ENCODE measurements around the gene LDB3.

LDB3 gene

DNA sequence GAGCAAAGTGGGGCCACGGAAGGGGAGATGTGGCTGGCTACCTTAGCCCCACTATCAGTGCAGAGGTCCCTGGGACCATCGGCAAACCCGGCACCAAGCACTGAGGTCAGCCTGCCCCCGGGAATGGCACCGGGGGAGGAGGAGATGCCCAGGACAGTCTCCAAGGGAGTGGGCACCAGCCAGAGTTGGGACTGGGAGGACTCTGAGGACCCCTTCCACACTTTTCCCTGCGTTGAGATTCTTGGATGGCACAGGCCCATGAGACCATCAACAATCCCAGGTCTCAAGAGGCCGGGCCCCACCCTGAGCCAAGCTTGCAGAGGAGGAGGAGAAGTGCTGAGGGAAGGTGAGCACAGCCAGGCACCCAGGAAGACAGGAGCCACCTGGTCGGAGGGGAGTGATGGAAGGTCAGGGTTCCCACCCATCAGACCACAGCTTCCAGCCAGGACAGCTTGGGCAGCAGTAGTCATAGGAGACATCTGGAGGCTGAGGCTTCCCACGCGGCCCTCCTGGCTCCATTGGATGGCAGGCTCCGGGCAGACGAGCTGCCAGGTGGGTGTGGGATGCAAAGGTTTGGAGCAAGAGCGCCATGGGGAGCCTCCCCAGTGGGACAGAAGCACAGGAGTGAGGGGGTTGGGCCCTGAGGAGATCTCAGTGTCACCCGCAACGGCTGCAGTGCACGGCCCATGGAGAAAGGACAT lies 16.5 kb upstream of the LDB3 start:
- DNase-seq: no peak

DNA sequence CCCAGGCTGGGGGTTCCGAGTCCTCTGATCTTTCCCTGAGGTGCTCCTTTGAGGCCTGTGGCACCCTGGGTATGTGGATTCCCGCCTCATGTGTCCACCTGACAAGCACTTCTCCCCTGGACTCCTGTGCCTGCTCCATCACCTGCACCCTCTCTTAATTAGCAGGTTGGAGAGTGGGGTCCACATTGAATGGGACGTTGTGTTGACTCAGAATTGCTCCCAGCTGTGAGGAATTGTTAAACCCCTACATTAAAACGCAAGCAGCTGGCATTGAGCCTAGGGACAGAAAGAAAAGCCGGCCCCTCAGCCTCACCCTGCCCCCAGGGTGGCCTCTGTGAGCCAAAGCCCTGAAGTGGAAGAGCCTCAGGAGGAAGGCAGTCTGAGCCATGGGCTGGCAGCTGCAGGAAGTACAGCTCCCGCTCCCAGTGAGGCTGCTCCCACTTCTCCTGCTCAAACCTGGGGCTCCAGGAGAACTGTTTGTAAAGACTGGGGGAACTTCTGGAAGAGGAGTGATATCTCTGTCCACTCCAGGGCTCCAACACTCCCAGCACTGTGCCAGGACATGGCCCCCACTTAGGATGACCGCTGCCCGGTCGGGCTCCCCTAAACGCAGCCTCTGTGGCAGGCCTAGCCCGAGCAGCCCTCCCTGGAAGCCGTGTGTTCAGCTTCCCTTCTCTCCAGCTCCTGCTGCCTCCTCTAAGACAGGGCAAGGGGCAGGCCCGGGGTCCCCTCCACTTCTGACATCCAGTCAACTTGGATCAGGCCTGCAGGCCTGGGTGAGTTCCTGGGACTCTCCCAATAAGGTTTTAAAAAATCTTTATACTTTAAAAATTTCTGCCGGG lies 15.7 kb upstream of the LDB3 start:
- no peak for DNase-seq

DNA sequence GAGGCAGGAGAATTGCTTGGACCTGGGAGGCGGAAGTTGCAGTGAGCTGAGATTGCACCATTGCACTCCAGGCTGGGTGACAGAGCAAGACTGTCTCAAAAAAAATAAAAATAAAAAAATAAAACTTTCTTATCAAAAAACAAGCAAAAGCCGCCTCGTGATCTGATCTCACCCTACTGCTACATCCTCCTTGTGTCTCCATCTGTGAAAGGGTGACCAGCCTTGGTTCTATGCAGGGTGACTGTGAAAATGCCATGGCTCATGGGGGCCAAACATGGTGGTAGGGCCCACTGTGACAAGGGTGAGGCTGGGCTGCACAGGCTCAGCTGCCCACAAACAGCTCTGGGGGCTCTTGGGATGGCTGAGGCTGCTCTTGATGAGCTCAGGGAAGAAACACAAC lies 14.9 kb upstream of the LDB3 start:
- no peak for DNase-seq

DNA sequence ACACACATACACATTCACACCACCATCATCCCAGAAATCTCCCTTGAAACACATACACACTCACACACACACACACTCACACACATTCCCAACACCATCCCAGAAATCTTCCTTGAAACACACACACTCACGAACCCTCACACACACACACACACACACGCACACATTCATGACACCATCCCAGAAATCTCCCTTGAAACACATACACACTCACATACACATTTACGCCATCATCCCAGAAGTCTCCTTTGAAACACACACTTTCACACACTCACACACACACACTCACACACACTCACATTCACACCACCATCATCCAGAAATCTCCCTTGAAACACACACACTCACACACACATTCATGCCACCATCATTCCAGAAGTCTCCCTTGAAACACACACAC lies 14.3 kb upstream of the LDB3 start:
- DNase-seq: no peak

DNA sequence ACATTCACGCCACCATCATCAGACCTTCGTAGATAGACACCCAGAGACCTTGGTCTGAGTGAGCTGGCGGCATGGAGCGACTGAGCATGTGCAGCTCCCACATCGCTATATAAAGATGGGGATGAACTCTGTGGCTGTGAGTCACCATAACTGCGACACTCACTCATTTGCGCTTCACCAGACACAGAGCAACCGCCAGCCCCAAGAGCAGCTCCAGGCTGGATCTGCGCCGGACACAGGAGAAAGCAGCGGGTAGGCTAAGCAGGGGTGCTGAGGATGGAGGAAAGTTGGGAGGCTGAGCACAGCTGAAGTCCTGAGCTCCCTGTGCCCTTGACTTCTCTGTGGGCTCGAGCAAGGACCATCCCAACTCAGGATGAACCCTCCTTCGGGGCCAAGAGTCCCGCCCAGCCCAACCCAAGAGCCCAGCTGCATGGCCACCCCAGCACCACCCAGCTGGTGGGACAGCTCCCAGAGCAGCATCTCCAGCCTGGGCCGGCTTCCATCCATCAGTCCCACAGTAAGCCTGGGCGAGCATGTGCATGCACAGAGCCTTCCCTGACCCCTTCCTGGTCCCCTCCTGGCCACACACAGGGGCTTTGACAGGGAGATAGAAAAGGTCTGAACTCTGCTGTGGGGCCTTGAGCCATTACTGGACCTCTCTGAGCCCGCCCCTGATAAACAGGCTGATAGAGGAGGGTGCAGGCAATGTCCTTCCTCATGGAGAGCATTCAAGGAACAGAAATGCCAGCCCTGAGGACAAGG lies 13.7 kb upstream of the LDB3 start, which contains the start of gene OPN4:
OPN4 (plus strand) TSS at position 137 of the 762 bp plus-strand sequence; CDS start at position 374, 237 bp downstream.
- no peak for DNase-seq

DNA sequence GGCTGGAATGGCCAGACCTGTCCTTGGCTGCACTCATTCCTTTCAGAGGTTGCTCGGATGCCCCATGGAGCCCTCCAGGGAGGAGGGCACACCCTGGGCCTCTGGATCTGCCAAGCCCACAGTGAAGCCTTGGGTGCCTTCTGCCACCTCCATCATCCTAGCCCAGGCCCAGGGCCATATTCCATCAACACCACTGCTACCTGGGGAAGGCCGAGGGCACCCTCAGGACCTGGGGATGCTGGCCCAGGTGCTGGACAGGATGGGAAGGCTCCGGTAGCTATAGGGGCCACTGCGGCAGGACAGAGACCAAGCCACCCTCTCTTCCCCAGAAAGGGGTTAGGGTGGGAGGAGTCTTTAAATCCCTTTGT lies 13.2 kb upstream of the LDB3 start:
- DNase-seq: no peak

DNA sequence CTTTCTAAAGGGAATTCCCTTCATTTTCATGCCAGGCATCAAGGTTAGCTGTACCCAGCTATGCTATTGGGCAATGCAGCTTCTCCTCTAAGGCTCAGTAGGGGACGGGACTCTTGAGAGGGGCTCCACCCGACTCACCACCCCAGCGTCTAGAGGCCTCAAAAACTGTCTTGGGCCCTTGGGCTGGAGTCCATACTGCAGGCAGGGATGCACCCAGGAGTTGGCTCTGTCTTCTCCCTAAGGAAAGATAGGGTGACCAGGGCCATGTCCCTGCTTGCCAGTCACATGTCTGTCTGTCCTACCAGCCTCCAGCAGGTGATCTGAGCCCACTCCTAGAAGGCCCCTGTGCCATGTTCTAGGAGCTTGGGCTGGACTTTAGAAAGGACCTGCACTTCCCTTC lies 12.7 kb upstream of the LDB3 start:
- no peak for DNase-seq

DNA sequence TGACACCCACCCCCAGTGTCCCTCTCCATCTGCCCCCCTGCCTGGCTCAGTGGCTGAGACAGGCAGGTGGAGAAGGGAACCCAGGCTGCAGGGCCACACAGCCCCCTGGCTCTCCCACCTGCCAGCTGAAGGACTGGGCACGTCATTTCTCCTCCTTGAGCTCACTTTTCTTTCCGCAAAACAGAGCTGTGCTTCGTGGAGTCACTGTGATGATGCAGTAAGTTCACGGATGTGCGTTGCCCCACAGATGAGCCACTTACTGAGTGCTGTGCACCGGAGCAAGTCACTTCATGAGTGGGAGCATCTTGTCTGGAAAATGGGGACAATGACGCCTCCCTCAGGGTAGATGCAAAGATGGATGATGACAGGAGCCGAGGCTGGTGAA lies 11.3 kb upstream of the LDB3 start:
- DNase-seq: no peak

DNA sequence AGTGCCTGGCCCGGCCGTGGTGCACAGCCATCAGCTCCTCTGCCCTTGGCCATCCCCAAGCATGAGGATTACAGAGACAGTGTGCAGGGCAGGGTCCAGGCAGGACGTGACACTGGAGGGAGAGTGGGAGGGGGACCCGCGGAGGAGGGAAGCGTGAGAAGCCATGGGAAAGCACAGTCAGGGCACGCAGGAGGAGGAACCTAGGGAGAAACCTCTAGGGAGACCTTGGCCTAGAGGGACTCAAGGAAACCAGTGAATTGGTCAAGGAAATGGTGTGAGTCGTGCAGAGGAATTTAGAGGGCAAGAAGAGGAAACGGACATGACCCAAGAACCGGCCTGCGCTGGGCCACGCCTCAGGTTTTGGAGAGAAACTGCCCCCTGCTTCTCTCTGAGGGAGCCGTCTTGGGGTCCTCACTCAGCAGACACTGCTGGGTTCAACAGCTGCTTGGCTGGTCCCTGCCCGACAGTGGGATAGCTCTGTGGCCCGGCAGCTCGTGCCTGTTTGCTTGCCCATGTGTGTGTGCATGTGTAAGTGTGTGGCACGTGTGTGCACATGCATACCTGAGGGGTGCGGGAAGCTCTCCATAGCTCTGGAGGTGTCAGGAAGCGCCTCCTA lies 10.8 kb upstream of the LDB3 start:
- no peak for DNase-seq

DNA sequence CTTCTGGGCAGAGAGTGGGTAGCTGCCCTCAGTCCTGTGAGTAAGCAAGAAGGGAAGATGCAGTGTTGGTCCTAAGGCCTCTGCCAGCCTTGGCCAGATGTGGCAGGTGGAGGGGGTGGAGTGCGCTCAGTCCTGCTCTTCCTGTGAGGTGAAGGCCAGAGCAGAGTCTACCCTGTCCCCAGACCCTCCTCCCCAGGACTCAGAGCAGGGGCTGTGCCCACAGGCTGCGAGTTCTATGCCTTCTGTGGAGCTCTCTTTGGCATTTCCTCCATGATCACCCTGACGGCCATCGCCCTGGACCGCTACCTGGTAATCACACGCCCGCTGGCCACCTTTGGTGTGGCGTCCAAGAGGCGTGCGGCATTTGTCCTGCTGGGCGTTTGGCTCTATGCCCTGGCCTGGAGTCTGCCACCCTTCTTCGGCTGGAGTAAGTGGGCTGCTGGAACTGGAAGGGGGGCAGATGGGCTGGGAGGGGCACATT lies 10.0 kb upstream of the LDB3 start:
- no peak for DNase-seq

DNA sequence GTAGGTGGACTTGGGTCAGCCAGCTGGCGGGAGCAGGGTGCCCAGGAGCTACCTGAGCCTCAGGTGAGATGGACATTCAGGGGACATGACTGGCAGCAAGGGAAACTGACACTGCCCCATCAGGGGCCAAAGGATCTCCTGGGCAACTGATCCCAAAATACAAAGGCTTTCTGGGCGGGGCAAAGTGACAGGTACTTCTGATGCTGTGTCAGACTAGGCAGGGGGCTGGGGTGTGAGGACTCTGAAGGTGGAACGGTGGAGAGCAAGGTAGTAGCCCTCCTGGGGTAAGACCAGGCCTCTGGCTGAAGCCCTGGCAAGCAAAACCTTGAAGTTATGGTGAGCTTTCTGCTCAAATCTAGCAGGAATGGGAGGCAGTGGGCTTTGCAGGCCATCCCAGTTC lies 9.6 kb upstream of the LDB3 start:
- DNase-seq: no peak

DNA sequence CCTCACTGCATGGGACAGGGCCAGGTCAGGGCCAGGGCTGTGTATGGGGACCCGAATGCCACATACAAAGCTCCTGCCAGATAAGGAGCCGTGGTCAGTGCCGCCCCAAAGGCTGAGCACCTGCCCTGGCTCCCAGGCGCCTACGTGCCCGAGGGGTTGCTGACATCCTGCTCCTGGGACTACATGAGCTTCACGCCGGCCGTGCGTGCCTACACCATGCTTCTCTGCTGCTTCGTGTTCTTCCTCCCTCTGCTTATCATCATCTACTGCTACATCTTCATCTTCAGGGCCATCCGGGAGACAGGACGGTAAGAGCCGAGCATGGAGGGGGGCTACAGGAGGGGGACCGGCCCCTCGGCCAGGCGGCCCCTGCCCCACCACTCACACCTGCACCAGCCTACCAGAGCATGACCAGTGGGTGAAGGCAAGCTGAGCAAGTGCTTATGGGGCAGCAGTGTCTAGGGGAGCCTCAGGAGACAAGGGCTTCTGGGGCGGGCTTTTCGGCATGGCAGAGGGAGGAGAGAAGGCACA lies 9.1 kb upstream of the LDB3 start:
- no peak for DNase-seq

DNA sequence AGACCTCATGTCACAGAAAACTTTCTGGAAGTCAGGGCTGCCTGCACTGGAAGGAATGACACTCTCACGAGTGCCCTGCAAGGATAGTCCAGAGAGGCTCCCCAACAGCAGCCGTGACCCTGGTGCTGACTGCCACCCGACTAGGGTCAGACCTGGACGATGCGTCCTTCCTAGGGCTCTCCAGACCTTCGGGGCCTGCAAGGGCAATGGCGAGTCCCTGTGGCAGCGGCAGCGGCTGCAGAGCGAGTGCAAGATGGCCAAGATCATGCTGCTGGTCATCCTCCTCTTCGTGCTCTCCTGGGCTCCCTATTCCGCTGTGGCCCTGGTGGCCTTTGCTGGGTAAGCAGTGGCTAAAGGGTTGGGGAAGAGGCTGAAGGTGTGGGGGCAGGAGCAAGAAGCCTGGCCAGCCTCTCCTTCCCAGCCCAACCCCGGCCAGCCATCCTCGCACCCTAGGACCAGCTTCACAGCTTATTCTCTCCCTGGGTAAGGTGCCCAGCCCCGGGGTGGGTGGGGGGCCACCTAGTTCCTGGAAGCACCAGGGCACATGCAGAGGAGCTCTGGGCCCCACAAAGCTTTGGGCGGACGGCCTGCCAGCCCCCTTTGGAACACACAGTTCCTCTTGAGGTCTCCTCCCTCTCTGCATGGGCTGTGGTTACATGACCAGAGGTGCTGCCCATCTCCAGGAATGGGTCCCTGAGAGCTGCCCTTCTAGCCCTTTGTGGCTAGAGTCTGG lies 8.4 kb upstream of the LDB3 start:
- DNase-seq: no peak

DNA sequence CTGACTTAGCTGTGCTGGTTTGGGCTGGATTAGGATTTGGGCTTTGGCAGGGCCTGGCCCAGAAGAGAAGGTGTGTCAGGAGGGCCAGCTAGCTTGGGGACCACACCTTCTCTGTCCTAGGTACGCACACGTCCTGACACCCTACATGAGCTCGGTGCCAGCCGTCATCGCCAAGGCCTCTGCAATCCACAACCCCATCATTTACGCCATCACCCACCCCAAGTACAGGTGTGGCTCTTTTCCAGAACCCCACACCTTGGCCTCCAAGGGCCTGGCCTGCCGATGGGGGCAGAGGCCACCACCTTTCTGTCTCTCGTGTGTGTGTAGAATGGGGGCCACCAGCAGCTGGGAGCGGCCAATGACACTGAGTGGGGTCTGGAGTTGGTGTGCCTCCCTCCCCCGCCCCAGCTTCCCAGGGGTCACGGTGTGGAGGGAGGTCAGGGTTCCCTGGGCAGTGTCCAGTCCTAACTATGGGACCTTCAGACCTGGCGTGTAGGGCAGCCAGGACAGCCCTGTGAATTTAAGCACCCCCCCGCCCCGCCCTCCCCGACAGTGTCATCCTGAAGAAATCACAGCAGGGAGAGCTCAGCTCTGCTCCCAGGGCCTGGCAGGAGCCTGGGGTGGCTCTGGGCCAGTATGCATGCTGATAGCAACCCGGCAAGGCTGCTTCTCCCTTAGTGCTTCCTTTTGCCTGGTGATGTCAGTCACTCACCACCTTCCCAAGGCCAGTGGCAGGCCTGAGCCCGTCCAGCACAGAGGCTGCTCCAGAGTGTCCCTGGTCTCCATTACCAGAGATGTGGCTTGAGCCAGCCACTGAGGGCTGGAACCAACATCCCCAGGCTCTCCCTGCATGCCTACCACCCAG lies 6.9 kb upstream of the LDB3 start:
- DNase-seq: peak; percentile 57

DNA sequence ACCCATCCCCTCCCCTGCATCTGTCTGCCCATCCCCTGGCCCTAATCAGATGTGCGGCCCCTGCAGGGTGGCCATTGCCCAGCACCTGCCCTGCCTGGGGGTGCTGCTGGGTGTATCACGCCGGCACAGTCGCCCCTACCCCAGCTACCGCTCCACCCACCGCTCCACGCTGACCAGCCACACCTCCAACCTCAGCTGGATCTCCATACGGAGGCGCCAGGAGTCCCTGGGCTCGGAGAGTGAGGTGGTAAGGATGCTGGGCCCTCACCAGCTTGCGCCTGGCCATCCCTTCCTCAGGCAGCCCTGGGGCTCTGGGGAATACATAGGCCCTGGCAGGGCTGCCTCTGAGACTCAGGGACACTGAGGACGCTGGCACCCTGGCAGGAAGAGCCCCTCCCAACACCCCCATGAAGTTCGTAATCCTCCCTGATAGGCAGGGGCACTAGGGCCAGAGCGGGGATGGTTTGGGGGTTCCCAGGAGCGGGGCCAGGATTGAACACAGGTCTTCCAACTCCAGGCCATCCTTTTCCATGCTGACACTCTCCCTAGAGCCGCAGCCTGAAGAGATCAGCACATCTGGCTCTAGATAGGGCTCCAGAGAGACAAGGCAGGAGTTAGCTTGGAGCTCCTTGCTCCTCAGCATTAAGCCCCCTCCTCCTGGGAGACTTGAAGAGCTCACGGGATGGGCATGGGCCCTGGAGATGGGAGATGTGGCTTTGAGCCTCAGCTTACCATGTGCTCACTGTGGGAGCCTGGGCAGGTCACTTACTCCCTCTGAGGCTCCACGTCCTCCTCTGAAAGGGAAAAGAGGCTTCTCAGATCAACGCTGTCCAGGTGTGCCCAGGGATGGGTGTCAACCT lies 5.9 kb upstream of the LDB3 start:
- DNase-seq: no peak

DNA sequence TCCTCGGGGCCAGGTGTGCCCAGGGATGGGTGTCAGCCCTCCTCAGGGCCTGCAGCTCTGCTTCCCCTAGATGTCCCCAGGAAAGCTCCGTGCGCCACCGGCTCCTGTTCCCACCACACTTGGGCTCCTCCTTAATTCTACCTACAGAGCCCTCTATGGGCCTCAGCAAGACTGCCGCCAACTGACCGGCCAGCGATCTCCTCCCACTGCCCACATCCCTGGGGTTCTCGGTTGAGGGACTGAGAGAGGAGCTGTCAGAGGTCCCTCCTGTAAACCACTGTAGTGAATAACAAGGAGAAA lies 5.3 kb upstream of the LDB3 start:
- no peak for DNase-seq

DNA sequence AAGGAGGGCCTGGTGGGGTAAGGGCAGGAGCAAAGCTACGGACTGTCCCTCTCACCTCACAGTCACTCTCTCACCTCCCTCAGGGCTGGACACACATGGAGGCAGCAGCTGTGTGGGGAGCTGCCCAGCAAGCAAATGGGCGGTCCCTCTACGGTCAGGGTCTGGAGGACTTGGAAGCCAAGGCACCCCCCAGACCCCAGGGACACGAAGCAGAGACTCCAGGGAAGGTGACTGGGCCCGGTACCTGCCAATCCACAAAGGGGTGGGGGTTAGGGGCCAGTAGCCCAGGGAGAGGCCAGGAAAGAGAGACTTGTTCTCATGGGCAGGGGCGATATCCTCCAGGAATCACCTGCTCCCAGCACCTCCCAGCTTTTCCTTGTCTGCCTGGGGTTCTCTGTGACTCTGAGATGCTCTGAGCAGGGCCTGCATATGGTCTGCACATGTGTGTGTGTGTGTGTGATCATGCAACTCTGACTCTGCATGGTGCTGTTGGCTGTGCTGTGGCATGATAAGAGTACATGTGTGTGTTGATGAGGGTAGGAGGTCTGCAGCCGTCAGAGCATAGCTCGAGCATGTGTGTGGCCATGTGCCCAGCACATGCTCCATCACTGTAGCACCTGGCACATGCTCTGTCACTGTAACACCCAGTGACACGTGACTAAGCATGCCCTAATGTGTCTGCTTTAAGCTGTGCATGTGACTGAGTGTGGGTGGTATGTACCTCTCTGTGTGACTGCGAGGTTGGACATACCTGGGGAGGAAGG lies 4.6 kb upstream of the LDB3 start:
- no peak for DNase-seq

DNA sequence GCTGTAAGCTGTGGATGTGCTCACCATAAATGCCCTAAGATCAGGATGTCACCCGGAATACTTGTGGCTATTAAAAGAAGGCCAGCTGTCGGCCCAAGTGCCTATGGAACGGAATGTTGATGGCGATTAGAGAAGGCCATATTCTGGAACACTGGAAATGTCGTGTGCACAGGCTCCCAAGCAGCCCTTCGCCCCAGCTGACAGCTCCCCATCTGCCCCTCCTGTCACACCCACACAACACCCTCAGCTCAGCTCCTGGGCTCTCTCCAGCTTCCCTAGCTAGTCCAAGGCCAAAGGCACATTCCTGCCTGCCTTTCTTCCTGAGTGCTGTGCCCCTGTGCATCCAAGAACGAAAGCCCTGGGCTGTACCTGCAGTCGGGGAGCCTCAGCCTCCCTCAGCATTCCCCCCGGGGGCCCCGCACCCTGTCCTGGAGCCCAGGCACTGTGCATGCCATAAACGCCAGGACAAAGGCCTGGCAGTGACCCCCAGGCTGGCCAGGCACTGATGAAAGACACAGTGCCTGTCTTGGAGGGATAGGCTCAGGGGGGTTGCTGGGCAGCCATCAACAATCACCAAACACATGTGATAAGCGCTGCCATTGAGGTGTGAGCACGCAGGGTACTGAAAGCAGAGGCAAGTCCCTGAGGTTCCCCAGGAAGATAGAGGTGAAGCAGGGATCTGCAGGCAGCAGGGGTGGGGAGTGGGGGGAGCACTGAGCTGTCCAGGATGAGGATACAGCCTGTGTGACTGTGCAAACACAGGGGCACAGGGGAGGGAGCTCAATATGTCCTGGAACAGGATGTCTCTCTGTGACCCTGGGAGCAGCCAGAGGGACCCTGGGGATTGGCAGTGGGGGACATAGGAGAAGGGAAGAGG lies 3.7 kb upstream of the LDB3 start:
- peak; percentile 16 for DNase-seq

DNA sequence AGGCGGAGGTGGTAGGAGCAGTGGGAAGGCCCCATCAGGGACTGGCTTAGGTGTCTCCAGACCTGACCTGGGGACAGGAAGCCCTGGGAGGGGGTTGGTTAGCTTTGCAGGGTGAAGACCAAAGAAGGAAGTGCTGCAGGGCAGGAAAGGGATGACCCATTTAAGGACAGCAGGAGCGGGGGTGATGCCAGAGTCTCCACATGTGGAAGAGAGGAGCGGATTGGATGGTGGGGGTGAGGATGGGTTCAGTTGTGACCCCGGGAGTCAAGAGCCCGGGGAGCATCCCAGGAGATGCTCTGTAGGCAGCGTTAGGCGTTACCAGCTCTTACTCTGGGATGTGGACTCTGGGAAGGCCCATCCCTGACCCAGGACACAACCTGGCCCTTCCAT lies 3.1 kb upstream of the LDB3 start:
- DNase-seq: no peak
